HG03196 (cell line): Measurements from ENCODE around the gene DYNLRB2.

Experiments used
- ATAC-seq: cut with Tn5 transposase; IDR thresholded peaks from one replicate; pipeline ENCODE4 v1.9.1; 2021; ENCODE audit not compliant: unreplicated experiment

Gene DYNLRB2

GRCh38 chr16:80547145-80547544, 6.4 kb downstream of the DYNLRB2 start:
- ATAC-seq: no peak

DNA sequence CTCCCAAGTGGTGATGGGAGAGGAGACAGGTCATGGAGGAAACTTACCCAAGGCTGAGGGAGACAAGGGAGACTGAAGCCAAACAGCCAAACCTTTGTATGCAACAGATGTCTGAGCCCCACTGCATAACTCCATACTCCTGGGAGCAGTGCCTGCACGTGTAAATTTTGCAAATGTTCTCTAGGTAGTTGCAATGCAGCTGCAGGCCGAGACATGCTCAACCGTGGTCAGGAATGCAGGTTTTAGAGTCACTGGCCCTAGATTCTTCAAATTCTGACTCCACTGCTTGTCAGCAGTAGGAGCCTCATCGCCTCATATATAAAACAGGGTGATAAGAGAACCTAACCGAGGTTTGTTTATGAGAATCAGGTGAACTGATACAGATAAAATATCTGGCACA, 11.5 kb downstream of the DYNLRB2 start:
- ATAC-seq: no peak

DNA sequence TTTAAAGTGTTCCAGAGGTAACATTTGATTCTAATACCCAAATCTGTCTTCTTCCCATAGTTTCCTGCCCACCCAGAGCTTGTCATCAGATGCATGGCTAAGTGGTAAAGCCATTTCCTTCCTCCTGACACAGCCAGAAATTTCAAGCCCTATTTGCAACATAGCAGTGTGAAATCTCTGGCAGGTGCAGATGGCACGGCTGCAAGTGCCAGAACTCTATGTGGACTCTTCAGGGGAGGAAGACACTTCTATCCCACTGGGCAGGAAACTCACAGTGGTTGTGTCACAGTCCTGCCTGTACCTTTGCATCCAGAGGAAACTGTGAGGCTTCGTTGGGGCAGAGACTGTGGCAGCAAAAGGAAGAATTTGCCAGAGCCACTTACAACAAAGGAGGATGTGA, 13.2 kb downstream of the DYNLRB2 start:
- no peak for ATAC-seq

DNA sequence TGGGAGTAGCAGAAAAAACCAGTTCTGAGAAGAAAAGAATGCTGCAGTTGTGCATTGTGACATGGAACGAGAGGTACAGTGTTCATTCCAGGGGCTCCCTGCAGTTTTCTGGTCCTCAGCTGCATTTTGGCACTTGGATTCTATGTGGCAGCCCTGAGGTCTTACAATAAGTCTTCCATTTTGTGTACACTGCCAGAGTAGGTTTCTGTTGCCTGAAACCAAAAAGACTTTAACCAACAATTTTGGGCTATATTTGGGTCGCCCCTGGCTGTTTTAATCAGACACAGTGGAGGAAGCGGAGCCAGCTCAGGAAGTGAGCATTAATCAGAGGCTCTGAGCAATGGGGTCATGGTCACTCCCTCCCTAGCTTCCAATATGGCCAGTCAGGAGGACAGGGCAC, 15.7 kb downstream of the DYNLRB2 start:
- ATAC-seq: no peak

- no peak for ATAC-seq
Observed at GRCh38 chr16:80557037-80557436, 16.2 kb downstream of the DYNLRB2 start.

DNA sequence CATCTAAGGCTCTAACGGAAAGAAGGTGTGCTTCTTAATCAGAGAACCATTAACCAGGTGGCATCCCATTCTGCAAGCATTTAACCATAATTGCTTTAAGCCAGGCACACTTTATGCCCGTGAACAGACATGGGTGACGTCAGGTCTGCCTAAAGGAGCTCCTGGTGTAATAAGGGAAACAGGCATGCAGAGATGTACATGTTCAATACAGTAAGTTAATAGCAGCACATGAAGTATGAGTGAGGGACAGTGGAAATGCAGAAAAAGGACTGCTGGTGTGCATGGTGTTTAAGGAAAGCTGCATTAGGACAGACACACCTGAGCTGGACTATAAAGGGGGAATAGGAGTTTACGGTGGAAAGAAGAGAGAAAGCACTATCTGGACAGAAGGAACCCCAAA, 18.6 kb downstream of the DYNLRB2 start:
- ATAC-seq: no peak

GRCh38 chr16:80563066-80563465, 22.3 kb downstream of the DYNLRB2 start:
- ATAC-seq: no peak

- no peak for ATAC-seq
Observed at GRCh38 chr16:80564394-80564793, 23.6 kb downstream of the DYNLRB2 start.

DNA sequence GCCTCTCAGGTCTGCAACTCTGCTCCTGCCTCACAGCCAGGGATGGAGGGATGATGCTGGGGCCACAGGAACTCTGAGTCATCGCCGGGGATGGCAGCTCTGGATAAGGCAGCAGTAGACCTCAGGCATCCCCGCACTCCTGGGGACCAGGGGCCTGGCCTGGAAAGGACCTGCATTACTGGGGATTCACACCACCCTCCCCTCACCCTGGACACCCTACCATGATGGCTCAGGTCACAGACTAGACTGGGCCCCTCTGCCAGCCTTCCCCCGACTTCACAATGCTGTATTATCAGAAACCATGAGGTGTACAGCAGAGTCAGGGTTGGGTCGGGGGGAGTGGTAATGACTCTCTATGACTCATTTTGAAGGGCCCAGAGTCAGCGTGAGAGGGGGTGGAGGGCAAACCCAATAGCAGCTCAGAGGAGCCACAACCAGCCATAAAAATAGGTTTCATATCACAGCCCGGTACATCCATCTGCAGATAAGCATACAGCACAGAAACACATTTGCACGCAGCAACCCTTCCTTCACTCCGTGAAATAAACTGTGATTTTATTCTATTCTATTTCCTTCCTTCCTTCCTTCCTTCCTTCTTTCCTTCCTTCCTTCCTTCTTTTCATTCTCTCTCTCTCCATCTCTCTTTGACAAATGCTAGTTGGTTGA, 28.8 kb downstream of the DYNLRB2 start:
- ATAC-seq: peak; percentile 64

GRCh38 chr16:80570106-80570478, 29.3 kb downstream of the DYNLRB2 start:
- ATAC-seq: no peak

GRCh38 chr16:80573700-80574120, 32.9 kb downstream of the DYNLRB2 start:
- no peak for ATAC-seq

- no peak for ATAC-seq
Observed at GRCh38 chr16:80576343-80576912, 35.6 kb downstream of the DYNLRB2 start.

GRCh38 chr16:80577485-80578280, 36.9 kb downstream of the DYNLRB2 start:
- no peak for ATAC-seq

GRCh38 chr16:80580109-80580832, 39.5 kb downstream of the DYNLRB2 start:
- peak; percentile 90 for ATAC-seq

DNA sequence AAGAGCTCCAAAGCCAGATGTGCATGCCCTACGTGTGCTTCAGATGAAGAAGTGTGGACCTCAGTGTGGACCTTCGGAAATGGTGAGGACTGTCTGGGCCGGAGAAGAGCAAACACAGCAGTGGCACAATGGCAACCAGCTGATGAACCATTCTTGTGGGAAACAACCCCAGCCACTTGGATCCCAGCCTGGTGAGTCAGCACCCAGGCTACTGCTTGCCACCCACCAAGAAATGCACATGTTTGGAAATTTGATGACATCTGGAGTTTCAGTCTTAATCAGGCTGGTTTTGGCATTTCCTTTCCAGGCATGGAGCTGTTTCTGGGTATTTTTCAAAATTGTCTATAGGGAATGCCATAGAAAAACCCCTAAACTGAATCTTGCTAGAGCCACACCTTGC, 42.7 kb downstream of the DYNLRB2 start:
- ATAC-seq: no peak

- peak; percentile 52 for ATAC-seq
Observed at GRCh38 chr16:80585764-80586163, 45.0 kb downstream of the DYNLRB2 start.

- ATAC-seq: no peak
Observed at GRCh38 chr16:80586476-80586875, 45.7 kb downstream of the DYNLRB2 start.

- ATAC-seq: no peak
Observed at GRCh38 chr16:80587071-80587470, 46.3 kb downstream of the DYNLRB2 start.

- ATAC-seq: no peak
Observed at GRCh38 chr16:80591071-80591915, 50.5 kb downstream of the DYNLRB2 start.

DNA sequence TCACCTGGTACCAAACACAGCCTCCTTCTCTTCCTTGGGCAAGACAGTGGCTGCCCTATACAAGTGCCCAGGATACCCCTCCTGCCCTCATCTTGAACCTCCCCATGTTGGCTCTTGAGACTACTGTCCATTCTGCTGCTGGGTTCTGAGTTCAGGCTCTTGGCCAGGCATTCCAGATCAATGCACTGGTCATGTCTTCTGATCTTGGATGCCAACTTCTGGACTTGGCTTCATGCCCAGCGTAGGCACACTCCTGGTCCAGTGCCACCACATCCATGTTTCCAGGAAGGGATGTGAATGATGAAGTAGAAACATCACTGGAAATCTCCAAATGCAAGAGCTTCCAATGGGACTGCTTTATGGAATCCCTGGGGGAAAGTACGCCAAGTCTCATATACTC, 51.5 kb downstream of the DYNLRB2 start:
- no peak for ATAC-seq

DNA sequence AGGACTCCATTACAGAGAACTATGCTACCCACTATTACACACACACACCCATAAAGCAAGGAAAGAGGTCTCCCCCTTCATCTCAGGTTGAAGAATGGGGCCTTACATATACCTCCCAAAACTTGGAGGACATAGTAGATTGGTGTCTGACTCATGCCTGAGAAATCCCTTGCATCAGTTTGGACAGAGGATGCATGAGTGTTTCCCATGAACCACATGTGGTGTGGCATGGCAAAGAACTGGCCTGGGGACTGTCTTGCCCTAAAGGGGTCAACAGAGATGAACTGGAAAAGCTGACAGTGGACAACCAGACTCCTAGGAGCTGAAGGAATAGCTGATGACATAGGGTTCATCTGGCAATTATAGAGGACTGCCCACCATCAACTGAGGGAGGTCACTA, 54.0 kb downstream of the DYNLRB2 start:
- no peak for ATAC-seq
